Activated CD4-positive, alpha-beta T cell treated with anti-CD3 and anti-CD28 coated beads, Interleukin-2, amount 50 U/mL, for 1 hour (primary cell): ENCODE data around the gene COX10.
A peak's percentile ranks its signal among the peaks of the same experiment; 100 is the strongest.
"Not testable (repeated sequence)": the region's sequence is repeated elsewhere in the genome, so short reads cannot be mapped to it uniquely, and the experiment has no call there.

Experiments used
- DNase-seq: peaks from one replicate; pipeline ENCODE4 v3.0.0-alpha.2; 2020

COX10 gene

GRCh38 chr17:14211246-14211645, 141.9 kb downstream of the COX10 start:
- DNase-seq, result no peak

GRCh38 chr17:14211801-14212200, 142.5 kb downstream of the COX10 start:
- peak; percentile 32 for DNase-seq

GRCh38 chr17:14212401-14212800, 143.1 kb downstream of the COX10 start:
- DNase-seq, result no peak

GRCh38 chr17:14214271-14214670, 145.0 kb downstream of the COX10 start:
- DNase-seq, result no peak

- no peak for DNase-seq
These were observed 153.3 kb downstream of the COX10 start for GRCh38 chr17:14222611-14223010.

GRCh38 chr17:14225254-14225980, 156.1 kb downstream of the COX10 start:
- no peak for DNase-seq

GRCh38 chr17:14227052-14227451, 157.7 kb downstream of the COX10 start:
- no peak for DNase-seq

GRCh38 chr17:14228903-14229302, 159.6 kb downstream of the COX10 start:
- DNase-seq, result no peak

GRCh38 chr17:14231187-14231586, 161.9 kb downstream of the COX10 start:
- DNase-seq, result not testable (repeated sequence)

- not testable (repeated sequence) for DNase-seq
These were observed 165.7 kb downstream of the COX10 start for GRCh38 chr17:14235047-14235446.

- DNase-seq, result not testable (repeated sequence)
These were observed 166.7 kb downstream of the COX10 start for GRCh38 chr17:14236032-14236431.

- DNase-seq, result not testable (repeated sequence)
These were observed 167.5 kb downstream of the COX10 start, which contains the start of gene CDRT15 for GRCh38 chr17:14236762-14237161. Gene CDRT15 (minus strand): TSS chr17:14236862. CDS start chr17:14236833, 29 bp downstream.

GRCh38 chr17:14239271-14239670, 170.0 kb downstream of the COX10 start:
- not testable (repeated sequence) for DNase-seq

GRCh38 chr17:14245002-14245401, 175.7 kb downstream of the COX10 start:
- DNase-seq, result no peak

- DNase-seq, result no peak
These were observed 176.3 kb downstream of the COX10 start for GRCh38 chr17:14245629-14246028.
